Subcutaneous adipose tissue (tissue), 4 donors: ENCODE measurements around the gene HPN. TPM values are rescaled to one million over a fixed set of nuclear protein-coding genes. Genes with fewer than 3 reads are reported as not detected.

Experiments
- CTCF ChIP-seq: fragments of 450-650 bp; IDR thresholded peaks from one replicate; pipeline ENCODE4 v1.5.1; 2016; ENCODE audit warnings: low read depth, mild to moderate bottlenecking, control low read depth, antibody characterized with exemption, moderate library complexity
- total RNA-seq, 4 donors: library from RNA; depleted of rRNA; stranded (reverse); fragments of >200 nt; gene quantifications; one replicate each; pipeline ENCODE4 v1.1.0, GENCODE V29; 2016

Gene HPN
- total RNA-seq, 4 donors from 2014 or later, result 0.17 to 3.8 (median 1.4) TPM

- no peak for TF ChIP-seq CTCF
Measured at GRCh38 chr19:35039881-35040825, 1.4 kb upstream of the HPN start.

- no peak for TF ChIP-seq CTCF
Measured at GRCh38 chr19:35040826-35041547, 534 bp upstream of the HPN start.

GRCh38 chr19:35042056-35042730 lies 672 bp downstream of the HPN start:
- TF ChIP-seq CTCF, result no peak

GRCh38 chr19:35042954-35043604 lies 1.6 kb downstream of the HPN start:
- TF ChIP-seq CTCF, result no peak

- TF ChIP-seq CTCF, result no peak
Measured at GRCh38 chr19:35043906-35044305, 2.4 kb downstream of the HPN start.

GRCh38 chr19:35044317-35045117 lies 3.0 kb downstream of the HPN start:
- TF ChIP-seq CTCF, result no peak
